B cell (primary cell): ENCODE data around the gene KLK15. TPM values are rescaled to one million over a fixed set of nuclear protein-coding genes. Genes with fewer than 3 reads are reported as not detected.

Source experiments
- ATAC-seq: fragments of 200-7000 bp; cut with Tn5 transposase; one replicate; pipeline ENCODE4 v1.10.0; 2021; ENCODE audit warnings: low read depth, mild to moderate bottlenecking, moderate number of reproducible peaks, moderate library complexity
- CTCF ChIA-PET: fragments of 350-600 bp; sonication (Branson Sonifier 250); formaldehyde crosslinking; loops from one replicate; lab custom pipeline; 2021; ENCODE audit warnings: antibody characterized with exemption, inconsistent platforms; lab: Charles Lee
- POLR2A ChIA-PET: fragments of 350-600 bp; sonication (Branson Sonifier 250); formaldehyde crosslinking; loops from one replicate; lab custom pipeline; 2021; ENCODE audit warnings: antibody characterized with exemption; lab: Charles Lee
- DNase-seq: peaks from one replicate; pipeline ENCODE4 v3.0.0; 2013
- H2AFZ ChIP-seq: 2 replicates; pipeline ENCODE4 v1.6.1; 2012; ENCODE audit warnings: mild to moderate bottlenecking, low read depth, low read length; ENCODE audit not compliant: insufficient read depth, poor library complexity, severe bottlenecking
- H3K27ac ChIP-seq, 2 donors: 1 replicate in 1 of 2; 2 replicates in 1 of 2; pipeline ENCODE4 v1.5.1; 2012 to 2013; ENCODE audit warnings: low read length in 2 of 2, mild to moderate bottlenecking in 2 of 2, moderate library complexity in 1 of 2
- H3K27me3 ChIP-seq, 4 experiments: fragments of 200-600 bp in 1 of 4; sonication (generic) in 1 of 4; replicated peaks in 1 of 4; 1 replicate in 2 of 4; 2 replicates in 2 of 4; pipeline versions ENCODE4 v1.6.1 to v1.7.0; 2013 to 2016; ENCODE audit warnings: low read length in 3 of 4, mild to moderate bottlenecking in 2 of 4, mixed read lengths in 1 of 4, moderate library complexity in 1 of 4; ENCODE audit not compliant: insufficient read depth in 4 of 4, control insufficient read depth in 3 of 4; ENCODE audit errors: control extremely low read depth in 1 of 4
- H3K36me3 ChIP-seq, 2 experiments: replicated peaks in 1 of 2; 1 replicate in 1 of 2; 2 replicates in 1 of 2; pipeline versions ENCODE4 v1.6.1 to v1.7.1; 2013; ENCODE audit warnings: low read length in 1 of 2; ENCODE audit not compliant: insufficient read depth in 2 of 2, control insufficient read depth in 1 of 2; ENCODE audit errors: control extremely low read depth in 1 of 2, extremely low read depth in 1 of 2
- H3K4me1 ChIP-seq, 2 donors: fragments of 200-600 bp in 1 of 2; sonication (generic) in 1 of 2; 1 replicate in 1 of 2; 2 replicates in 1 of 2; pipeline versions ENCODE4 v1.5.1 to v1.6.1; 2013 to 2017; ENCODE audit warnings: low read length in 2 of 2; ENCODE audit not compliant: control insufficient read depth in 2 of 2, insufficient read depth in 2 of 2
- H3K4me2 ChIP-seq: replicated peaks from 2 replicates; pipeline ENCODE3; 2012; ENCODE audit warnings: mild to moderate bottlenecking, low read depth, low read length; ENCODE audit not compliant: poor library complexity, severe bottlenecking
- H3K4me3 ChIP-seq, 5 experiments: fragments of 200-600 bp in 1 of 5; sonication (generic) in 1 of 5; 1 replicate in 3 of 5; 2 replicates in 2 of 5; pipeline versions ENCODE4 v1.5.1 to v1.7.0; 2011 to 2016; ENCODE audit warnings: low read length in 4 of 5, mild to moderate bottlenecking in 4 of 5, low read depth in 2 of 5, control low read depth in 1 of 5, moderate library complexity in 1 of 5; ENCODE audit not compliant: insufficient read depth in 1 of 5; ENCODE audit errors: control extremely low read depth in 1 of 5, extremely low read depth in 1 of 5
- H3K79me2 ChIP-seq: fragments of 200-600 bp; sonication (generic); one replicate; pipeline ENCODE4 v1.6.0; 2016; ENCODE audit warnings: low read length; ENCODE audit not compliant: control insufficient read depth, insufficient read depth
- H3K9ac ChIP-seq: fragments of 200-600 bp; sonication (generic); 2 replicates; pipeline ENCODE4 v1.6.1; 2017; ENCODE audit warnings: mild to moderate bottlenecking, low read length, moderate library complexity
- H3K9me3 ChIP-seq, 3 donors: one replicate each; pipeline versions ENCODE4 v1.6.1 to v1.7.1; 2013; ENCODE audit warnings: low read length in 2 of 3; ENCODE audit not compliant: control insufficient read depth in 2 of 3, insufficient read depth in 1 of 3; ENCODE audit errors: control extremely low read depth in 1 of 3
- H4K20me1 ChIP-seq: 2 replicates; pipeline ENCODE4 v1.6.0; 2012; ENCODE audit warnings: mild to moderate bottlenecking, low read length; ENCODE audit not compliant: insufficient read depth, control insufficient read depth, poor library complexity, severe bottlenecking
- H3K27ac Mint-ChIP-seq: one replicate; pipeline ENCODE4 v1.8.0; 2021; ENCODE audit warnings: mixed read lengths
- H3K27me3 Mint-ChIP-seq: one replicate; pipeline ENCODE4 v1.8.0; 2021; ENCODE audit warnings: mixed read lengths
- H3K4me1 Mint-ChIP-seq: one replicate; pipeline ENCODE4 v1.8.0; 2021; ENCODE audit warnings: mixed read lengths
- H3K4me3 Mint-ChIP-seq: one replicate; pipeline ENCODE4 v1.8.0; 2021; ENCODE audit warnings: mixed read lengths
- H3K9me3 Mint-ChIP-seq: one replicate; pipeline ENCODE4 v1.8.0; 2022; ENCODE audit warnings: mixed read lengths; ENCODE audit not compliant: insufficient read depth
- EZH2 ChIP-seq: IDR thresholded peaks from 2 replicates; pipeline ENCODE4 v1.6.1; 2012; ENCODE audit warnings: borderline replicate concordance, low read depth, mild to moderate bottlenecking, moderate library complexity, low read length; ENCODE audit not compliant: insufficient read depth, poor library complexity, severe bottlenecking
- WGBS: methylation state at CpG from one replicate; pipeline ENCODE4 v1.1.5; 2013; ENCODE audit warnings: missing lambda C conversion rate; ENCODE audit not compliant: insufficient coverage; 5-methylcytosine and 5-hydroxymethylcytosine counted together
- intact Hi-C: fragments of 100-400 bp; cut with micrococcal nuclease; formaldehyde crosslinking; loops from one replicate; pipeline ENCODE4 v1.10.0; 2022
- polyA plus RNA-seq: library from polyadenylated mRNA; depleted of rRNA; stranded (reverse); fragments of >200 nt; gene quantifications from 2 replicates; pipeline ENCODE4 v1.2.3, GENCODE V29; 2012
- total RNA-seq, 2 donors: library from RNA; stranded (reverse); fragments of 120-200 nt in 1 of 2; gene quantifications; 1 replicate in 1 of 2; 2 replicates in 1 of 2; pipeline versions ENCODE4 v1.2.3 to v1.2.4, GENCODE V29; 2013 to 2022
- TF ChIP-seq, protein P1 (sequence below): fragments of 200-600 bp; IDR thresholded peaks from one replicate; pipeline ENCODE4 v1.8.0; 2022; ENCODE audit warnings: antibody characterized with exemption, mild to moderate bottlenecking

Gene KLK15
- total and polyA plus RNA-seq, 2 donors (not counting 1 experiment from before 2014, with no cell fraction given): 0.07 TPM; not detected in 1

DNA sequence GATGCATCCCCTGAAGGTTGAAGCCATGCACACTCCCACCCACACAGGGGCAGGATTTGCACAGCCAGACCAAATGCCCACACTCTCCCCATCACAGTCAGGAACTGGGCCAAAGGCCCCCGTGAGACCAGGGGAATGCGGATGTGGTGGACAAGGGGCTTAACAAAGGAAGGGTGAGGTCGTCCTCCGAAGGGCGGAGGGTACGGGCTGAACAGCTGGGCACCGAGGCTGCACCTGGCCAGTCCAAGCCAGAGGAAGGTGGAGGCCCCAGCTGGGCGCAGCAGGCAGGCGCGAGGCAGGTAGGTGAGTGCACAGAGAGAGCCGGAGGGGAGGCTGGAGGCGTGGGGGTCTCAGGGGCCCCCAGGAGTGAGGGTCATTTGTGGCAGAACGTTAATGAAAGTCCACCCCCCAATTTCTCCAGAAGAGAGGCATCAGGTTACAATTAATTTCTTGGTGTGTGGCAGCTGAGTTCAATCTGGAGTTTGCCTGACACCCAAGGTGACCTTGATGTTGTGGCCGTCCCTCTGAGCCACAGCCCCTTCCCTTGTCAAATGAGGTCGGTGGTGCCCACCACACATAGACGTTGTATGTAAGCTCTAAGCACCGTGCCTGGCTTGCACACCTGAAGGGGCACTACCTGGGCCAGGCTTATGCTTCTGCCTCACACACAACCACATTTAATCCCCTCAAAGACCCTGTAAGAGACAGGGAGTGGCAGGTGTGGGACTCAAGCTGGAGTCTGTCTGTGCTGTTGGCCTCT lies 2.9 kb downstream of the KLK15 start:
- ChIA-PET POLR2A (no interaction called here), CTCF (no interaction called here)
- Histone ChIP-seq H2AFZ (no peak overlapping the region), H3K4me1 (peaks cover 5 to 6% of the 10 kb centered on the region in 2 donors), H3K27ac (no peak overlapping the region), H3K9ac (no peak overlapping the region), H3K27me3 (peaks cover 0 to 30% (median 0%) of the 10 kb centered on the region in 4 experiments), H3K36me3 (no peaks in the 10 kb centered on the region), H3K4me2 (no peak overlapping the region), H3K79me2 (no peaks in the 10 kb centered on the region), H4K20me1 (no peaks in the 10 kb centered on the region), H3K4me3 (no peak overlapping the region), H3K9me3 (peaks cover 0 to 2% (median 0%) of the 10 kb centered on the region in 3 donors)
- intact Hi-C loops: no loop called here
- ATAC-seq (no peak), DNase-seq (no peak)
- Mint-ChIP-seq H3K27me3 (peaks cover 50% of the 10 kb centered on the region), H3K4me3 (no peak overlapping the region), H3K27ac (no peak overlapping the region), H3K9me3 (no peaks in the 10 kb centered on the region), H3K4me1 (peaks cover 5% of the 10 kb centered on the region)
- 49% methylated on average over 15 of the region's 17 CpGs for WGBS
- TF ChIP-seq, protein P1, sequence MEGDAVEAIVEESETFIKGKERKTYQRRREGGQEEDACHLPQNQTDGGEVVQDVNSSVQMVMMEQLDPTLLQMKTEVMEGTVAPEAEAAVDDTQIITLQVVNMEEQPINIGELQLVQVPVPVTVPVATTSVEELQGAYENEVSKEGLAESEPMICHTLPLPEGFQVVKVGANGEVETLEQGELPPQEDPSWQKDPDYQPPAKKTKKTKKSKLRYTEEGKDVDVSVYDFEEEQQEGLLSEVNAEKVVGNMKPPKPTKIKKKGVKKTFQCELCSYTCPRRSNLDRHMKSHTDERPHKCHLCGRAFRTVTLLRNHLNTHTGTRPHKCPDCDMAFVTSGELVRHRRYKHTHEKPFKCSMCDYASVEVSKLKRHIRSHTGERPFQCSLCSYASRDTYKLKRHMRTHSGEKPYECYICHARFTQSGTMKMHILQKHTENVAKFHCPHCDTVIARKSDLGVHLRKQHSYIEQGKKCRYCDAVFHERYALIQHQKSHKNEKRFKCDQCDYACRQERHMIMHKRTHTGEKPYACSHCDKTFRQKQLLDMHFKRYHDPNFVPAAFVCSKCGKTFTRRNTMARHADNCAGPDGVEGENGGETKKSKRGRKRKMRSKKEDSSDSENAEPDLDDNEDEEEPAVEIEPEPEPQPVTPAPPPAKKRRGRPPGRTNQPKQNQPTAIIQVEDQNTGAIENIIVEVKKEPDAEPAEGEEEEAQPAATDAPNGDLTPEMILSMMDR: no peak
- TF ChIP-seq EZH2: no peak

- no peaks in the 10 kb centered on the region for H3K79me2 ChIP-seq
- no peak for TF ChIP-seq EZH2
- H3K9me3 ChIP-seq: peaks cover 0 to 2% (median 0%) of the 10 kb centered on the region in 3 donors
- ChIA-PET CTCF (no interaction called here), POLR2A (no interaction called here)
- H3K4me3 ChIP-seq: no peak overlapping the region
- Mint-ChIP-seq H3K9me3 (no peaks in the 10 kb centered on the region), H3K4me1 (no peaks in the 10 kb centered on the region), H3K27ac (no peak overlapping the region), H3K27me3 (peaks cover 50% of the 10 kb centered on the region), H3K4me3 (no peak overlapping the region)
- no peak for ATAC-seq
- H3K9ac ChIP-seq: no peak overlapping the region
- intact Hi-C loops: no loop called here
- DNase-seq: no peak
- 64% methylated on average over 4 of the region's 5 CpGs for WGBS
- no peaks in the 10 kb centered on the region for H3K4me1 ChIP-seq
- no peaks in the 10 kb centered on the region for H3K36me3 ChIP-seq
- H3K4me2 ChIP-seq: no peak overlapping the region
- H3K27me3 ChIP-seq: peaks cover 0 to 24% (median 0%) of the 10 kb centered on the region in 4 experiments
- H3K27ac ChIP-seq: no peak overlapping the region
- no peaks in the 10 kb centered on the region for H4K20me1 ChIP-seq
- no peak overlapping the region for H2AFZ ChIP-seq
Observed at GRCh38 chr19:50829801-50830200, 3.6 kb downstream of the KLK15 start.
